Putamen (tissue), 1 donor: ENCODE results near the gene C9.
A peak's percentile ranks its signal among the peaks of the same experiment; 100 is the strongest.
"Not testable (repeated sequence)": the region's sequence is repeated elsewhere in the genome, so short reads cannot be mapped to it uniquely, and the experiment has no call there.

Experiments
- DNase-seq: peaks from one replicate; pipeline ENCODE4 v3.0.0-alpha.2; 2016; ENCODE audit warnings: low spot score

Gene C9

GRCh38 chr5:39328731-39329130 lies 35.6 kb downstream of the C9 start:
- no peak for DNase-seq

DNA sequence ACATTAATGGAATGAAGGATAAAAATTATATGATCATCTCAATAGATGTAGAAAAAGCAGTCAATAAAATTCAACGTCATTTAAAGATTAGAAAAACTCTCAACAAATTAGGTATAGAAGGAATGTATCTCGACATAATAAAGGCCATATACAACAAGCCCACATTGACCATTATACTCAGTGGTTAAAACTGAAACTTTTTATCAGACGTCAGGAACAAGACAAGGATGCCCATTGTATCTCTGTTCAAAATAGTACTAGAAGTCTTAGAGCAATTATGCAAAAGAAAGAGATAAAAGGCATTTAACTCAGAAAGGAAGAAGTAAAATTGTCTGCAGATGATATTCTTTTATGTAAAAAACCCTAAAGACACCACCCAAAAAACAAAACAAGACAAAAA lies 40.8 kb downstream of the C9 start:
- DNase-seq: no peak

GRCh38 chr5:39319395-39319794 lies 44.9 kb downstream of the C9 start:
- DNase-seq: no peak

DNA sequence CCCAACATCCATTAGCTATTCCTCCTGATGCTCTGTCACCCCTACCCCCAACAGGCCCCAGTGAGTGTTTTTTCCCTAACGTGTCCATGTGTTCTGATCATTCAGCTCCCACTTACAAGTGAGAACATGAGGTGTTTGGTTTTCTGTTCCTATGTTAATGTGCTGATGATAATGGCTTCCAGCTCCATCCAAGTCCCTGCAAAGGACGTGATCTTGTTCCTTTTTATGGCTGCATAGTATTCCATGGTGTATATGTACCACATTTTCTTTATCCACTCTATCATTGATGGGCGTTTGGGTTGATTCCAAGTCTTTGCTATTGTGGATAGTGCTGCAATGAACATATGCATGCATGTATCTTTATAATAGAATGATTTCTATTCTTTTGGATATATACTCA lies 47.8 kb downstream of the C9 start:
- DNase-seq: not testable (repeated sequence)

DNA sequence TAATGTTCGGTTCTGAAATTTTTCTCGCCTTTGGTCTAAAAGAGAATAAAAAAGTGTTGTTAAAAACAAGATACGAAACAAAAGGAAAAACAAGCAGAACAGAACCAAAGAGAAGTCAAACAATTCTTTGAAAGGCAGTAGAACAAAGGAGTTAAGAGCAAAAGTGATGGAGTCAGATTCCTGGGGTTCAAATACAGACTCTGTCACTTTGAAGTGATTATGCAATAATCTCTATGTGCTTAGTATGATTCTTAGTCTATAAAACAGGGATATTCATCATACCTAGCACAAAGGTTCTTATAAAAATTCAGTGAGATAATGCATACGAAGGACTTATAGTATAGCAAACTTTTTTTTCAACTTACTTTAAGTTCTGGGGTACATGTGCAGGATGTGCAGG lies 48.3 kb downstream of the C9 start:
- DNase-seq: no peak

DNA sequence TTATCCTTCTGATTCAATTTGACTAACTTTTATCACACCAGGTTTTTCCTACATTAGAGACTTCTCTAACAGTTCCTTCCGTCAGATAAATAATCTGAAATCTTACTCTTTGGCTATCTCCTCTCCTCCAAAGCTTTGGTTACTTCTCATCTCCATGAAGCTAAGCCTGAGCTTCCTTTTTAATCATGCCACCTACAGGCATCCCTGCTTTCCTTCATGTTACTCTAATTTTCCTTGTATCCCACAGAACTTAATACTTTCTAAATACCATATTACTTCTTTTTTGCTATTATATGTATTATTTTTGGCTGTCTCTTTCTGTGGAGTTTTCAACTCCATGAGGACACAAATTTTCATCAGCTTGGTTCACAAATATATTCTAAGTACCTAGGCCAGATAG lies 49.7 kb downstream of the C9 start:
- DNase-seq: no peak

DNA sequence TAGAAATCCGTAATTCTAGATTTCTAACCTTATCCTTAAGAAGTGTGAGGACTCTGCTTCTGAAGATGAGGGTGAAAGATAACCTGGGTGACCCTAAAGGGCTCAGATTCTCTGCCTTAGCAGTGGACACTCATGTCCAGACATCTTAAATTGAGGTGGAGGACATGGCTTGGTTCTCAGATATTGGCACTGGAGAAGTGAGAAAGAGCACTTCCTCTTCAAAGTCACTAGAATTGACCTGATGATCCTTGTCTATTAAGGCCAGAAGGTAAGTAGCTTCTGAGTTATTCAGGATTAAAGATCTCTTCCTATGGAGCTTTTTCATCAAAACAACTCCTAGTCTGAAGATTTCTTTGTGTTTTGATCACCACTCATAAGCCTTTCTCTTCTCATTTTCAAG lies 54.8 kb downstream of the C9 start:
- no peak for DNase-seq

DNA sequence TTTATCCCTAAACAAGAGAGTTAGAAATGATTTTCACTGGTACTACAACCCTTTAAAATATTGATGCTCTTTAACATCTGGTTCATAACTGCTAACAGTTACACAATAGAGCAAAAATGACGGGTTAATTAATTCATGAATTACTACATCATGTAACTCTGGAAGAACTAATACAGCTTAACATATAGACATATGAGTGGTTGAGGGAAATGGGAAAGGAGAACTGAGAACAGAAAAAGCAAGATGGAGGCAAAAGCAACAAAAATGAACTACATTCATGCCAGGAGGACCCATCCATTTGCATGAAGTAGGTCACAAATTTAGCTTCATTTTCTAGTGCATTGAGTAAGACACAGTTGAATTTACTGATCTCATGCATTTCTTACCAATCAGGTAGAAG lies 61.8 kb downstream of the C9 start:
- no peak for DNase-seq

GRCh38 chr5:39301406-39301805 lies 62.9 kb downstream of the C9 start:
- DNase-seq: no peak

- no peak for DNase-seq
These were observed 64.3 kb downstream of the C9 start for GRCh38 chr5:39299962-39300361.

DNA sequence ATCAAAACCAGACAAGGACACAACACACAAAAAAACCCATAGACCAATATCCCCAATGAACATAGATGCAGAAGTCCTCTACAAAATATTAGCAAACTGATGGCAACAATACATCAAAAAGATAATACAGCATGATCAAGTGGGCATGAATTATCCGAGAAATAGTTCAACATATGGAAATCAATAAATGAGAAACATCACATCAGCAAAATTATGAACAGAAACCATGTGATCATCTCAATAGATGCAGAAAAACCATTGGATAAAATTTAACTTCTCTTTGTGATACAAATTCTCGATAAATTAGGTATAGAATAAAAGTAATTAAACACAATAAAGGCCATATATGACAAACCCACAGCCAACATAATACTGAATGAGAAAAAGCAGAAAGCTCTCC lies 69.6 kb downstream of the C9 start:
- DNase-seq: no peak

DNA sequence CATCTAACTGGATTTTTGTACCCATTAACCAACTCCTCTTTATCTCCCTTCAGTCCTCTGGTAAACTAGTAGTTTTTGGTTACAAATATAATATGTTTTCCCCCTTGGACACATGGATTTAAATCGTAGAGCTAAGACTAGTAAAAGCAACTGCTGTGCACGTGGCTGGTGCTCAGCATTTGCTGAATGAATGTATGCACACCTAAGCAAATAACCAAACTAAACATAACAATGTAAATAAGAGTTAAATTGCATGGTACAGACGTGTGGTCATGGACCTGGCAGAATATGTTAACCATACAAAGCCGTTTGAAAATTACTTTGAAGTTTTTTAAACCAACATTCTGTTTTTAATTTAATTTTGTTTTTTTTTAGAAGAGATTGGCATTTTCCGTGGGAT lies 79.7 kb downstream of the C9 start:
- DNase-seq: no peak

- peak; percentile 52 for DNase-seq
These were observed 81.0 kb downstream of the C9 start for GRCh38 chr5:39283231-39283818.

DNA sequence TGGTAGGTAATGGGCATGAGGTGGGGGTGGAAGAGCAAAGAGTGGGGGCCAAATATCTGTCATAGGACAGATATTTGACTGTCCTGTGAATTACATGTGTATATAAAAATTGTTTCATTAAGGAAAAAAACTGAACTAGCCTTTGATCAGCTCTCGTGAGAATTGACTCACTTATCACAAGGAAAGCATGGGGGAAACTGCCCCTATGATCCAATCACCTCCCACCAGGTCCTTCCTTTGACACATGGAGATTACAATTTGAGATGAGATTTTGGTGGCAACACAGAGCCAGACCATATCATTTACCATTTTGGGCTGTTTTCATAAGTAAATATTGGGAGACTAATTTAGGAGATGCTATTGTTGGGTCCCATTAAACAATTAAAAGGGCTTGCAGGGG lies 81.7 kb downstream of the C9 start:
- DNase-seq: no peak

DNA sequence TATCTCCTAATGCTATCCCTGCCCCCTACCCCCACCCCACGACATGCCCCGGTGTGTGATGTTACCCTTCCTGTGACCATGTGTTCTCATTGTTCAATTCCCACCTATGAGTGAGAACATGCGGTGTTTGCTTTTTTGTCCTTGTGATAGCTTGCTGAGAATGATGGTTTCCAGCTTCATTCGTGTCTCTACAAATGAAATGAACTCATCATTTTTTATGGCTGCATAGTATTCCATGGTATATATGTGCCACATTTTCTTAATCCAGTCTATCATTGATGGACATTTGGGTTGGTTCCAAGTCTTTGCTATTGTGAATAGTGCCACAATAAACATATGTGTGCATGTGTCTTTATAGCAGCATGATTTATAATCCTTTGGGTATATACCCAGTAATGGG lies 88.4 kb downstream of the C9 start:
- DNase-seq: not testable (repeated sequence)

GRCh38 chr5:39274398-39275085 lies 89.8 kb downstream of the C9 start:
- peak; percentile 12 for DNase-seq

- DNase-seq: no peak
These were observed 90.9 kb downstream of the C9 start for GRCh38 chr5:39273314-39273954.

- not testable (repeated sequence) for DNase-seq
These were observed 91.4 kb downstream of the C9 start for GRCh38 chr5:39272869-39273231.

DNA sequence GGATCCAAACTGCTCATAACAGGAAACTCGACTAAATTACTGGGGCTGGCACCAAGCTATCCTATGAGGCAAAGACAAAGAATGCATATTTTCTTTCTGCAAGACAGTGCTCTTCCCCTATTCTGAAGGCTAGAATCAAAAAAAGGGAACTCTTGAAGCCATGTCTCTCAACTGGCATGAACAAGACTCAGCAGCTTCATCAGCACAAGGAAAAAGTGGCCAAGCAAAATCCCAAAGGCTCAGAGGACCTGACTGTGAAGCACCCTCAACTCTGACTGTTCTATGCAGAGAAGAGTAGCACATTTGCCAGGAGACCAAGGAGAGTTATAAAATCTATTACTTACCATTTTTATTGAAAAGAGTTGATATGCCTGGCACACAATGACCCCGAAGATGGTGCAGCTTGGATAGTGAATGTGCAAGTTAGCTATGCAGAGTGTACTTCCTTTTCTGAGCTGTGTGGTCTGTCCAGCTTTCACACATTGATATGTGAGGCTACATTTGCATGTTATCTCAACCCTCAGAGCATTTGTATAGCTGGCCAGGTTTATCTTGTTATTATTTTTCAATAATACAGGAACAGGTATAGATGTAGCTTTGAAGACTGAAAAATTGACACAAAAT lies 94.0 kb downstream of the C9 start:
- DNase-seq: peak; percentile 7

GRCh38 chr5:39267186-39267585 lies 97.1 kb downstream of the C9 start:
- no peak for DNase-seq

DNA sequence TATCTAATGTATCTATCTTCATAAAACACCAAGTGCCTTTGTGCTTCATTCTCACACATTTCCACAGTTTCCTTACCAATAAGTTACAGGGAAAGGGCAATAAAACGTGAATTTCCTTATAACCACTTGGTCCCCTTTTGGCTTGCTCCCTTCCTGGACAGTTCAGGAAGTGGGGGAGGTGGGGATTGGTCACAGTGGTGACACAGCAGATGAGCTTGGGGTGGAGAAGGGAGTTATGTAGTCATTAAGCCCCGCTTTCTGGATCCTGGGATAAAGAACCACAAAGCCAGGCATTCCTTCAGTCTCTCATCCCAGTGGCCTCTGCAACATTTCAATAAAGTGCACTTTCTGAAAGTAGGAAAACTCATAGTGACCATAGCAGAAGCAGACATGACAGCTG lies 97.9 kb downstream of the C9 start:
- DNase-seq: no peak

- DNase-seq: no peak
These were observed 99.8 kb downstream of the C9 start for GRCh38 chr5:39264528-39264927.

- DNase-seq: no peak
These were observed 101.3 kb downstream of the C9 start for GRCh38 chr5:39262981-39263380.
